HEK293T (cell line): Measurements from ENCODE around the gene PACS2.

ENCODE experiments used
- ARNT ChIP-seq: fragments of 450-650 bp; IDR thresholded peaks from 2 replicates; pipeline ENCODE4 v1.6.1; 2017; ENCODE audit warnings: mild to moderate bottlenecking
- ELF4 ChIP-seq: fragments of 450-650 bp; IDR thresholded peaks from 2 replicates; pipeline ENCODE4 v1.6.1; 2017; ENCODE audit warnings: antibody characterized with exemption
- FOXA1 ChIP-seq: fragments of 450-650 bp; IDR thresholded peaks from 2 replicates; pipeline ENCODE4 v1.6.1; 2016; ENCODE audit warnings: mild to moderate bottlenecking
- FOXM1 ChIP-seq: fragments of 450-650 bp; IDR thresholded peaks from 2 replicates; pipeline ENCODE4 v1.6.1; 2017; ENCODE audit warnings: mild to moderate bottlenecking, borderline replicate concordance
- HDGF ChIP-seq: fragments of 450-650 bp; IDR thresholded peaks from 2 replicates; pipeline ENCODE4 v1.6.1; 2017; ENCODE audit warnings: antibody characterized with exemption, borderline replicate concordance
- L3MBTL2 ChIP-seq: fragments of 450-650 bp; conservative IDR thresholded peaks from 2 replicates; pipeline ENCODE4 v1.6.1; 2016; ENCODE audit warnings: mild to moderate bottlenecking
- LEF1 ChIP-seq: fragments of 450-650 bp; IDR thresholded peaks from 2 replicates; pipeline ENCODE4 v1.6.1; 2017; ENCODE audit warnings: mild to moderate bottlenecking, borderline replicate concordance
- NFRKB ChIP-seq: fragments of 450-650 bp; IDR thresholded peaks from 2 replicates; pipeline ENCODE4 v1.6.1; 2016; ENCODE audit warnings: mild to moderate bottlenecking, moderate library complexity
- PKNOX1 ChIP-seq: fragments of 450-650 bp; IDR thresholded peaks from 2 replicates; pipeline ENCODE4 v1.6.1; 2016
- SP1 ChIP-seq: fragments of 450-650 bp; IDR thresholded peaks from 2 replicates; pipeline ENCODE4 v1.6.1; 2017
- SUZ12 ChIP-seq: fragments of 450-650 bp; IDR thresholded peaks from 2 replicates; pipeline ENCODE4 v1.6.1; 2016; ENCODE audit warnings: mild to moderate bottlenecking
- TARDBP ChIP-seq: fragments of 450-650 bp; IDR thresholded peaks from 2 replicates; pipeline ENCODE4 v1.6.1; 2016
- ZNF384 ChIP-seq: fragments of 450-650 bp; IDR thresholded peaks from 2 replicates; pipeline ENCODE4 v1.6.1; 2016

DNA sequence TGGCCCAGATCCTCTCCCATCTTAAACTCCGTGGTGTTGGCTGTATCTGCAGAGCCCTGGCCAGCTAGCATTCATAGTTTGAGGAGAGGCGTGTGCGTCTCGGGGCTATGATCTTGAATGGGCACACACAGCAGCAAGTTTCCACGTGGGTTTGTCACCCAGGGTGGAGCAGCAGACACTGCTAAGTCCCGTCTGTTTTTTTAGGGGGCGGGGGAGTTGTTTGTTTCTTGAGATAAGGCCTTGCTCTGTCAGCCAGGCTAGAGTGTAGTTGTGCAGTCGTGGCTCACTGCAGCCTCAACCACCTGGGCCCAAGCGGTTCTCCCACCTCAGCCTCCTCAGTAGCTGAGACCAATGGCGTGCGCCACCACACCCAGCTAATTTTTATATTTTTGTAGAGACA is 63.7 kb downstream of the PACS2 start:
- TF ChIP-seq L3MBTL2 (no peak), ARNT (no peak), LEF1 (no peak), SP1 (no peak), NFRKB (no peak), TARDBP (no peak), FOXA1 (no peak), HDGF (no peak), PKNOX1 (no peak), FOXM1 (no peak), ELF4 (no peak), SUZ12 (no peak), ZNF384 (no peak)
